Gastroesophageal sphincter (tissue), 3 donors: ENCODE data around the gene C3orf80.

Source experiments
- EP300 ChIP-seq: sonication (generic); formaldehyde crosslinking; IDR thresholded peaks from one replicate; pipeline ENCODE4 v1.6.1; 2017; ENCODE audit warnings: antibody characterized with exemption, mild to moderate bottlenecking
- POLR2A ChIP-seq, 2 donors: fragments of 450-650 bp; IDR thresholded peaks; one replicate each; pipeline ENCODE4 v1.6.1; 2017; ENCODE audit warnings: antibody characterized with exemption in 2 of 2, mild to moderate bottlenecking in 2 of 2, moderate library complexity in 1 of 2
- POLR2AphosphoS5 ChIP-seq: sonication (generic); formaldehyde crosslinking; IDR thresholded peaks from one replicate; pipeline ENCODE4 v1.6.1; 2017; ENCODE audit warnings: antibody characterized with exemption
- TF ChIP-seq, protein P1 (sequence below), 4 experiments: fragments of 200-600 bp in 2 of 4; fragments of 450-650 bp in 2 of 4; sonication (generic) in 1 of 4; IDR thresholded peaks; one replicate each; pipeline ENCODE4 v1.5.1; 2017 to 2019; ENCODE audit warnings: antibody characterized with exemption in 4 of 4, mild to moderate bottlenecking in 2 of 4, moderate library complexity in 2 of 4

DNA sequence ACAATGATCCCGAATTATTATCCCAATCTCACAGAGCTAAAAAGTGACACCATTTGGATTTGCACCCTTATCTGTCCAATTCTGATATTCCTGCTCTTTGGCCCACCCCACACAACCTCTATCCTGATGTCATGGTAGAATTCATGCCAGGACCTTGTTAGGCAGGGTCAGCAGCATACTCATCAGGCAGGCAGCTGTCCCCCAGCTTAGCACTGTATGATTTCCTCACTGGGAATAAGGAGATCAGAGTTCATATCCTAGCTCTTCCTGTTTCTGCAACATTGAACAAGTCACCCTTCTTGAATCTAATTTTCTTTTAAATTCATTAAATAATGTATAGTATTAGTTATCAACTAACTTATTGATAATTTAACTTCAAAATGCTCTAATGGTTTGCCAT is 12.0 kb upstream of the C3orf80 start:
- TF ChIP-seq, protein P1, sequence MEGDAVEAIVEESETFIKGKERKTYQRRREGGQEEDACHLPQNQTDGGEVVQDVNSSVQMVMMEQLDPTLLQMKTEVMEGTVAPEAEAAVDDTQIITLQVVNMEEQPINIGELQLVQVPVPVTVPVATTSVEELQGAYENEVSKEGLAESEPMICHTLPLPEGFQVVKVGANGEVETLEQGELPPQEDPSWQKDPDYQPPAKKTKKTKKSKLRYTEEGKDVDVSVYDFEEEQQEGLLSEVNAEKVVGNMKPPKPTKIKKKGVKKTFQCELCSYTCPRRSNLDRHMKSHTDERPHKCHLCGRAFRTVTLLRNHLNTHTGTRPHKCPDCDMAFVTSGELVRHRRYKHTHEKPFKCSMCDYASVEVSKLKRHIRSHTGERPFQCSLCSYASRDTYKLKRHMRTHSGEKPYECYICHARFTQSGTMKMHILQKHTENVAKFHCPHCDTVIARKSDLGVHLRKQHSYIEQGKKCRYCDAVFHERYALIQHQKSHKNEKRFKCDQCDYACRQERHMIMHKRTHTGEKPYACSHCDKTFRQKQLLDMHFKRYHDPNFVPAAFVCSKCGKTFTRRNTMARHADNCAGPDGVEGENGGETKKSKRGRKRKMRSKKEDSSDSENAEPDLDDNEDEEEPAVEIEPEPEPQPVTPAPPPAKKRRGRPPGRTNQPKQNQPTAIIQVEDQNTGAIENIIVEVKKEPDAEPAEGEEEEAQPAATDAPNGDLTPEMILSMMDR (IDR thresholded peaks at IDR 0.05), result no peak
- no peak for TF ChIP-seq POLR2A (IDR thresholded peaks at IDR 0.05)
- TF ChIP-seq POLR2AphosphoS5, result no peak
- TF ChIP-seq EP300, result no peak
